ENCODE data around the gene SLC10A3.
"Not testable (repeated sequence)": the region's sequence is repeated elsewhere in the genome, so short reads cannot be mapped to it uniquely, and the experiment has no call there.

Gene SLC10A3

DNA sequence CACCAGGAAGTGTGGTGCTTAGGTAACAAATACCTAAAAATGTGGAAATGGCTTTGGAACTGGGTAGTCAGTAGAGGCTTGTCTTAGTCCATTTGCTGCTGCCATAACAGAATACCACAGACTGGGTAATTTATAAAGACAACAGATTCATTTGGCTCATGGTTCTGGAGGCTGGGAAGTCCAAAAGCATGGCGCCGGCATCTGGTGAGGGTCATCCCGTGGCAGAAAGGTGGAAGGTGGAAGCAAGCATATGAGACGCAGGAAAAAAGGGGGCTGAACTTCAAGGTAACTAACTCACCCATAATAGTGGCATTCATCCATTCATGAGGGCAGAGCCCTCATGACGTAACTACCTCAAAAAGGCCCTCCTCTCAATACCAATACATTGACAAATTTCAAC is 19.0 kb upstream of the SLC10A3 start:
- no peak for DNase-seq

DNA sequence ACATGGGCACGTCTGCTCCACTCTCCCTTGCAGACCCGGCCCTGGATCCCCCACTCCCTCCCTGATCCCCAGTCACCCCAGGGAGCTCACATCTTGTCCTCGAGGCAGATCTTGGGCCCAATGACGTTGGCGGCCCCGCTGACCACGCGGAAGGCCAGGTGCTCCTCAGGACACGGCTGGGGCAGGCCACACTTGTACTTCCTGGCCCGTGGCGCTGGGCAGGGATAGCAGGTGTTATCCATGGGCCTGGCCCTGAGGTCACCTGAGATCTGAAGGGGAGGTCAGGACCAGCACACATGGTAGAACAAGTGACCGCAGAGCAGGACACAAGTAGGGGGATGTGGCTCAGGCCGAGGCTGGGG is 17.9 kb upstream of the SLC10A3 start:
- DNase-seq: no peak

DNA sequence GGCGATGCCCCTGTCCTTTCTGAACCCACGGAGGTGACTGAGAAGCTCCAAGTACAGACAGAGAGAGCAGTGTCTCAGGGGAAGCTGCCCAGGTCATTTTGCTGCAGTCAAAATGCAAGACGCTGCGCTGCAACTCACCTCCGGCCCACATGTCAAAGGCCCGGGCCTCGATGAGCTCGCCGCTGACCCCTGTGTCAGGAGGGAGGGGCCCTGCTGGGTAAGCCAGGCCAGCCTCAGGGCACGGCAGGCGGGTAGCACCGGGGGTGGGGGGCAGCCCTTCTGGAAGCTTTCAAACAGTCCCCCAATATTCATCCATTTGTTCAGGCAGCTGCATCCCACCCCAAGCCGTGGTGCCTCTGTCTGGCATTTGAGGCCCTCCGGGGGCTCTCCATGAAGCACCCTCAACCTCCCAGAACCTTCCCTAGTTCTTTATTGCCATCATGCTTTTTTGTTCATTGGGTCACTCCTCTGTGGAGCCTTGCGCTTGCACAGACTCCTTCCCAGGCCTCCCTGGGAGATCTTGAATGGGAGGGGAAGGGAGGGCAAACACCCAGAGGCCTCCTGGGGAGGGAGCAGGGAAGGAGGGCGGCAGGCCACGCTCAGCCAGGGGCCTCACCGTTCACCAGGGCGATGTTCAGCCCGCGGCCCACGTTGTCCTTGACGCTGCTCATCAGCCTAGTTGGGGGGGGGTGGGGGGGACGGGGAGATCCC is 17.4 kb upstream of the SLC10A3 start:
- DNase-seq: no peak

DNA sequence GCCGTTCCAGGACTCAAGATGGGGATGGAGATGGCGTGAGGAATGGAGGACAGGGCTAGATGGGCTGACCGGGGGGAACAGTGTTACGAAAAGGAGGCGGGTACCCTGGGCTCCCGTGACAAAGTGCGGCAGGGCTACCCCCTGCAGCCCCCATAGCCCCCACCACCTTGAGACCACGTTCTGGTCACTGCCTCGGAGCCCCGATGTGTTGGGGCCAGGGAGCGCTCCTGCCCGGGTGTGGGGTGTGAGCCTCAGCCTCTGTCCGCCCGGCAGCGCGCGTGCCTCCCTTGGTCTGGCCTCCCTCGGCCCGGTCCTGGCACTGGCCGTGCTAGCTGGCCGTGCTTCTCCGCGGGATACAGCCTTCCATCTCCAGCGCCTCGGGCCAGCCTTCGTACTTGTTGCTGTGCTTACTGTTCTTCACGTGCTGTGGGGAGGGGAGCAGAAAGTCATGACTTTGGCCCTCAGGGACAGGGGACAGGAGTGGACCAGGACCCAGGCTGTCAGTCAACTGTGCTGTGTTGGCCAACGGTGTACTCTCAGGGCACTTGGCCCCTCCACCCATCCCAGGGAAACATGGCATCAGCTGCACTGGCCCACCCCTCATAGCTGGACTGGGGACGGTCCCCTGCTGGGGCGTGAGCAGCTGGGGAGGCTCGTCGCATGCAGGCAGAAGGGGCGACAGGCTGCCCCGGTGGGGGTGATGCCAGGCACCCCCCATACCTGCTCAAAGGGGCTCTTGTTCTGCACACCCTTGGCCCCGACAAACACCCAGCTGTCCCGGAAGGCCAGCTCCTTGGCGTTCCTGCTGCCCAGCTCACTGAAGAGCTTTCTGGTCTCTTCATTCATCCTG is 16.3 kb upstream of the SLC10A3 start:
- DNase-seq: no peak

DNA sequence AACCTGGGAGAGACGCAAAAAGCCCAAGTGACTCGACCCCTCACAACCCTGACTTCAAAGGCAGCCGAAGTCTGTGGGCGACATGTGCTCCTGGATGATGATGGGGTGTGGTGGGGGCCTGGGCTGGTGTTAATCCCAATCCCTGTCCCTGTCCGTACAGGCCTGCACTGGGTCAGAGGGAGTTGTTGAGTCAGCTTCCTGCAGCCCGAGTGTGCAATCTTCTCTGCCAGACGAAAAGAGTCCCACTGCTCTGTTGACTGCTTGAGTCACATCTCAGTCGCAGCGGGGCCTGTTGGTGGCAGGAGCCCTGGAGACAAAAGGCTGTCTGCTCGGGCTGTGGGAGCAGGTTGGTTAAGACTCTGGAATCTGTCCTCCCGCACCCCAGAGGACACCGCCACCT is 15.3 kb upstream of the SLC10A3 start:
- DNase-seq: no peak

DNA sequence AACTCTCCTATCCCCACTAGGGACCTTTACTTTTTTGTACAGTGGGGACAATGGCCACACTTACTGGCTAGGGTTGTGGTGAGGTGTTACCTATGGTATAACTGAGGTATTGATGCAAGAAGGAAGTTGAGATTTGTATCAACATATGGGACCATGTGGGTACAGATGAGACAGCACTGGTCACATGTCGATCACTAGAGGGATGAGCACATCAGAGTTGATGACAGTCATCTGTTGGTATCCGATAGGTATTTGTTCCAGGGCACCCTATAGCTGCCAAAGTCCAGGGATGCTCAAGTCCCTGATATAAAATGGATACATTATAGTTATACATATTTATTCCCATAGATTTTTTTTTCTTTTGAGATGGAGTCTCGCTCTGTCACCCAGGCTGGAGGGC is 12.6 kb upstream of the SLC10A3 start:
- DNase-seq: no peak

DNA sequence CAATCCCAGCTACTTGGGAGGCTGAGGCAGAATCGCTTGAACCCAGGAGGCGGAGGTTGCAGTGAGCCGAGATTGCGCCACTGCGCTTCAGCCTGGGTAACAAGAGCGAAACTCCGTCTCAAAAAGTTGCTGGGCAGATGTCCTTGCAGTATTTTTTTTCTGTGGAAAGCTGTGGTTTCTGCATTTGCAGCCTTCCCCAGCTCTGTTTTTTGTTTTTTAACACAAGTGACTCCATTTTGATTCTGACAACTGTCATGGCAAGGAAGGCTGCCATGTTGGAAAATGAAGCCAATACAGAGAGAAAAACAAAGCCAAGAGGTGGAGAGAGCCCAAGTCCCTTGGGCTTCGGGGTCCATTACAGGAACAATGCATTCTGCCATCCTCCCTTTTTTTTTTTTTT is 11.7 kb upstream of the SLC10A3 start:
- no peak for DNase-seq

DNA sequence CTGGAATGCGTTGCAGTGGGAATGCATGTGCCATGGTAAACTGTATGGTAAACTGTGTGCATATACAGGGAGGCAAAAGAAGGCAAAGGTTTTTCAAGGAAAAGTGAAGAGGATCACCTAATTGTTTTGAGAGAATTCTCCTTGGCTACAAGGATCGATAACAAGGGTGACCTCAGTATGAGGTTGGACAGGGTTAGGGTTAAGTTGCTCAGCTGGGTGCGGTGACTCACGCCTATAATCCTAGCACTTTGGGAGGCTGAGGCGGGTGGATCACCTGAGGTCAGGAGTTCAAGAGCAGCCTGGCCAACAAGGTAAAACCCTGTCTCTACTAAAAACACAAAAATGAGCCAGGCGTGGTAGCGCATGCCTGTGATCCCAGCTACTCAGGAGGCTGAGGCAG is 11.0 kb upstream of the SLC10A3 start:
- DNase-seq: not testable (repeated sequence)

DNA sequence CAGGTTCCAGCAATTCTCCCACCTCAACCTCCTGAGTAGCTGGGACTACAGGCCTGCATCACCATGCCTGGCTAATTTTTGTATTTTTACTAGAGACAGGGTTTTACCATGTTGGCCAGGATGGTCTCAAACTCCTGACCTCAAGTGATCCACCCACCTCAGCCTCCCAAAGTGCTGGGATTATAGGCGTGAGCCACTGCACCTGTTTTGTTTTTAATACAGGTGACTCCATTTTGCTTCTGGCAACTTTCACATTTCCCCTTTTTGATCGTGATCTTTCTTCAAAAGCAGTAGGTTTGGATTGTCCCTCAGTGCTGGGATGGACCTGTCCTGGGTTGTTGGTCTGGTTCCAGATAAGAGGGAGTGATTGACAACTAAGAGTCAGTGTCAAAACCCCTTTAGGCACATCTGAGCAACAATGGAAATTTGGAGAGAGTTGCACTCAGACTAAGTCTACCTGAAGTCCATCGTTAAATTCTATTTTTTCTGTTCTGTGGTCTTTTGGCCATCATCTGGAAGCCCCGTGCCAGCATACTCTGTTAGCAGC is 6.2 kb upstream of the SLC10A3 start:
- not testable (repeated sequence) for DNase-seq

DNA sequence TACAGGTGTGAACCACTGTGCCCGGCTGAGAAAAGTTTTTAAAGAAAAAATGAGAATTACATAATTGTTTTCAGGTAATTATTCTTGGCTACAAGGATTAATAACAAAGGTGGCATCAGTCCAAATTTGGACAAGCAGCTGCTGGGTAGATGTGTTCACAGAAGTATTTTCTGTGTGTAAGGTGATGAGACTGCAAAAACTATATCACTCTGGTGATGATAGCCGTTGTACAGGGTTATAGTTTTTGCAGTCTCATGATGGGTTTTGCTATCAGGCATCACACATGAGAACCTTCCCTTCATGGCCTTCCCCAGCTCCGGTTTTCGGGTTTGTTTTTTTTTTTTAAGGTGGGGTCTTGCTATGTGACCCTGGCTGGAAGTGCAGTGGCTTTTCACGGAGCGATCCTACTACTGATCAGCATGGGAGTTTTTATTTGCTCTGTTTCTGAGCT is 5.1 kb upstream of the SLC10A3 start:
- no peak for DNase-seq

DNA sequence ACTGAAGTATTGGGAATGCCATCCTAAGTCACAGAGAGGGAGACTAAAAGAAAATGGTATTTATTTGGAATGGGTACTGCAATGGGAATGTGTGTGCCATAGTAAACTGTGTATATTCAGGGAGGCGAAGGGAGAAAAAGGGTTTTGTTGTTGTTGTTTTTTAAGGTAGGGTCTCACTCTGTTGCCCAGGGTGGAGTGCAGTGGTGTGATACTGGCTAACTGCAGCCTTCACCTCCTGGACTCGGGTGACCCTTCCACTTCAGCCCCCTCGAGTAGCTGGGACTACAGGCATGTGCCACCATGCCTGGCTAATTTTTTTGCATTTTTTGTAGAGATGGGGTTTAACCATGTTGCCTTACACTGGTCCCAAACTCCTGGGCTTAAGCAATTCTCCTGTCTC is 4.3 kb upstream of the SLC10A3 start:
- no peak for DNase-seq

DNA sequence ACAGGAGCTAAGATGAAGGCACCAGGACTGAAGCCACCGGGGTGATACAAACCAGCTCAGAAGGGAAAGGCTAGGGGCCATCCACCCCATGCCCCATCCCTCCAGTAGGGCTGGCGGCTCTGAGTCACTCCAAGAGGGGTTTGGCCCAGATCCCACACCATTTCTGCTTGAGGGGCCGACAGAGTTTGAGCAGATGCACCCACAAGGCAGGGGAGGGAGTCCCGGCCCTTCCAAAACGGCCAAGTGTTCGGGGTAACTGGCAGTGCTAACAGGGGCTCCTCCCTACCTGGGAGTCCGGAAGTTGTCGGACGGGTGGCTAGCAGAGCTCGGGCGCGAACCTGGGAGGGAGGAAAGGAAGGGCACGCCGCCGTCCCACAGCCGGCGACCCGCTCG is 412 bp downstream of the SLC10A3 start:
- no peak for DNase-seq

DNA sequence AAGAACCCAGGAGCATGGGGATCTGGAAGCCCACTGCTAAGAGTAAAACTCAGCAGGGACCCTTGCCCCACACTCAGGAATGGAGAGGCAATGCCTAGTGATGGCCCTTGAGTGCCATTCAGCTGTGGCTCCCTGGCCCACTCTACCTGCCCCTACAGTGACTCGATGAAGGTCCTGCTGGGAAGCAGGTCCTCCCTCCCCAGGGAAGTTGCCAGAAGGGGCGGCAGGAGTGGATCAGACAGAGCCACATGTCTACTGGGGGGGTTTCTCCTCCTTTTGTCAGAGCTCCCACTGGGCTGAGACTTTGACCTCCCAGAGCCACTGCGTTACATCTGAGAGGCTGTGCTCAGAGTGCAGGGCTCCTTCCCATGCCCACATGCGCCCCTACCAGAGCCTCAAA is 1.2 kb downstream of the SLC10A3 start:
- no peak for DNase-seq

DNA sequence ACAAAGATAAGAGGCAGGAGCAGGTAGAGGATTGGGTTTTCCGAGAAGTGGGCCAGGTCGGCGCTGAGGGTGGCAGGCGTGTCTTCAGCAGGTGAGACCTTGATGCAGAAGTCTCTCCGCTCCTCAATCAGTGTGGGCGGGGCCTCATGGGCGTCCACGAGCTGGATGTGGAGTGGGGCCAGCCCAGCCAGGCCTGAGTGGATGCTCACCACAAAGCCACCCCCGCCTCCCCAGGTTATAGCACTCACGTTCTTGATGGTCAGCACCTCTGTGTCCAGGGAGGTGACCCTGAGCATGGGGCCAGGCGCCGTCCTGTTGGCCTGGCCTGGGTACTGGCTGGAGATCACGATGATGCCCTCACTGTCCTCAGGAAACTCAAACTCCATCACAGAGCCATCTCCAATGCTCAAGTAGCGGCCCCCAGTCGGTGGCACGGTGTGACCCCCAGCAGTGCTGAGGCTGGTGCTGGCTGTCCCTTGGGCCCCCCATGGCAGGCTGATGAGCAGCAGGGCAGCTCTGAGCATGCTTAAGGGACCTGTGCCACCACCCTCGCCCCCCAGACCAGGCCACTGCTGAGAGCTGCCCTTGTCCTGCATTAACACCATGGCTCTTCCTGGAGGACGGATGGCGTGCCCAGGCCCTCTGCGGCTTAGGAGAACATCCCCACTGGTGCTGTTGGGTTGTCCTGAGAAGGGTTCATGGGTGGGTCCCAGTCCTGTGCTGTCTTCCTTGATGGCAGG is 1.9 kb downstream of the SLC10A3 start:
- DNase-seq: no peak

DNA sequence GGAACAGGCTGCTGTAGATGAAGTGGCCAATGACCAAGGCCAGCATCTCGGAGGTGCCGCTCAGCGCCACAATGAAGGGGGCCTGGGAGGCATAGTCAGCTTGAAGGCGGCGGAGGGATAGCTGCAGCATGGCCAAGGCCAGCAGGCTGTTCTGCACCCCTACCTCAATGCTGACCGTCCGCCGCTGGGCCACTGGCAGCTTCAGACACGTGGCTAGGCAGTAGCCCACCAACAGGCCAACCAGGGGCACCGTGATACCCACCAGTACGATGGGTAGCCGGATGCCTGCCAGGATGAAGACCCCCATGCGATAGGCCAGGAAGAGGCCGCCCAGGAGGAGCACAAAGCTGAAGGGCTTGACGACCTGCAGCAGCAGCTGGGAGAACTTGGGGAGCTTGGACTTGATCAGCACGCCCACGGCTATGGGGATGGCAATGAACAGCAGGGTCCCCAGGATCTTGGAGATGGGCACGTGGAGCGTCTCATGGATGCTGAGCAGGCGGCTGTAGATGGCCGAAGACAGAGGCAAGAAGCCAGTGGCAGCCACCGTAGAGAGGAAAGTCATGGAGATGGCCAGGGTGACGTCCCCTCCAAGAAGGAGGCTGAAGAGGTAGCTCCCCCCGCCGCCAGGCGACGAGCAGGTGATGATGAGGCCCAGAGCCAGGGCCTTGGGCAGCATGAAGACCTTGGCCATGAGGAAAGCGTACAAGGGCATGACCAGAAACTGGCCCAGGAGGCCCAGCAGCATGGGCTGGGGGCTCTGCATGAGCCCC is 2.7 kb downstream of the SLC10A3 start:
- no peak for DNase-seq

DNA sequence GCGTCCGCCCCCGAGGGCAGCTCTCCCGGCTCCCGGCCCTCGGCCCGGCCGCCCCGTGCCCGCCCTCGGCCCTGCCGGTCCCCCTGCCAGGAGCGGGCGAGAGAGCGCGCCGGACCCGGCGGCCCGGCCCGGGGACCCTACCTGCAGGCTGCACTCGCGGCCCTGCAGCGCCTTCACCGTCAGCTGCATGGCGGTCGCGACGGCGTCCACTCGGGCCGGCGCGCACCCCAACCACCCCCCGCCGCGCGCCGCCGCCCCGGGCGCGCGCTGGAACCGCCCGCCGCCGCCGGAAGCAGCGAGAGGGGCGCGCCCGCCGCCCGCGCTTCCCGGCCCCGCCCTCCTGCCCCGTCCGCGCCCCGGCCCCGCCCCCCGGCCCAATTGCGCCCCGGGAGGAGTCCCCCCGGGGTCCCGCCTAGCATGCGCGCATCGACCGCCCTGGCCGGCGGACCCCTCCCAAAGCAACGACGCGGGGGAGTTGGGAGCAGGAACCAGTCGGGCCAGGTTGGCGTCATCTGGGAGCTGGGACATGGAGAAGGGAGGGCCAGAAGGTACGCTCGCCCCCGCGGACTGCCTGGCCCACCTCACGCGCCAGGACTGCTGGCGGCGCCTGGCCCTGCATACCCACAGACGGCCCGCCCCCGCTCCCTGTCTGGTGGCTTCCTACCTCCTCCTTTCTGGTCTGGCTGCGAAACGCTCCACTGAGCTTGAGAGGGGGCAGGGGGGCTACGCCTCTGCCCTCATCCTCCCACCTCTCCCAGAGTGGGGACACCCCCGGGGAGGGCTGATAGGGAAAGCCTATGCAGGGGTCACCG is 3.8 kb downstream of the SLC10A3 start, which contains the start of gene UBL4A:
Gene UBL4A, minus strand, starts transcription at position 220 of the 812 bp plus-strand sequence. Its CDS starts 31 bp downstream, at position 189.
- peak in 1 of 2 experiments; percentile 24 for DNase-seq

DNA sequence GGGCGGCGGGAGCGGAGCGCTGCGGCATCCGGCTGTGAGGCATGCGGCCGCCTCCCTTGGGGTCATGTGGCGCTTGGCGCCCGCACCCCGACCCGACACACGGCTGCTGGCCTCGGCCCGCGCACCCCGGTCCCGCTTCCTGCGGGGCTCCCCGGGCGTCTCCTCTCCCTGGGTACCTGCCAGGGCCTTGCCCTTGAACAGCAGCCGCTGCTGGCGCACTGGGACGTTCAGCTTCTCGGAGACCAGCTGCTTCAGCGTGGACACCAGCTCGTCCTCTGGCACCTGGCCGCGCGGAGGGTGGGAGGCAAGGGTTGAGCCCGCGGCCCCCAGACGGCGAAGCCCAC is 4.4 kb downstream of the SLC10A3 start:
- DNase-seq: no peak

DNA sequence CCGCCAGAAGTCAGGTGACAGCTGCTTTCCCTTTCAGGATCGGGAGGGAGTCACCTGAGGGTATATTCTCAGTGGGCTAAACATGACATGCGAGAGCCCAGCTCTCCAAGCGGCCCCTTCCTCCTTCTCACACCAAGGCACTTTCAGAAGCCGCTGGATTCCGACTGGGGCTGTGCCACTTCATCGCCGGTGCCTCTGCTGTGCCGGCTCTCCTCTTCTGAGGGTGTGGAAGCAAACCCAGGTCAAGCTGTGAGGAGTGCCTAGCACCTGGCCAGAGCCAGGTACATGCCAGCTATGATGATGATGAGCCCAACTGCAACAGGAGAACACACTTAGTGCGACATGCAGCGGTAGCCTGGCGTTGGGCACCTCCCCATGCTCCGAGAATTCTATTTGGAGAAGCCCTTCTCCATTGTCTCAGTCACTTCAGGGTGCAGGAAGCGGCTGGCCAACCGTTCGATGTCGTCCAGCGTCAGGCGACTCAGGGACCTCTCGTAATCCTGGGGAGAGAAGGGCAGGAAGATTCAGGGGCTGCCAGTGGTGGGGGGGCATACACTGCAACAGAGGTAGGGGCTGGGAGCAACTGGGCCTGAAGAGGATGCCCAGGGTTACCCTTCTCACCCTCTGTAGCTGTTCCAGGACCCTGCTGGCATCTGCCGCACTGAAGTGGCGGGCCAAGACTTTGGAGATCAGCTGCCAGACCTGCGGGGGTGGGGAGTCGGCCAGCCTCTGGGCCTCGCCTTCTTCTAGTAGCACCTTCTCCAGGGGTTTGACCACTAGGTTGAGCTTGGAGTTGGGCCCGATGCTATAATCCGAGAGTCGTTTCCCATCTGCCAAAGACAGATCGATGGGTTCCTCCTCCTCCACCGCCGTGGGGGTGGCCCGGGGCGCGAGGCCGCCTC is 5.0 kb downstream of the SLC10A3 start:
- DNase-seq: peak in 1 of 2 experiments; percentile 13

DNA sequence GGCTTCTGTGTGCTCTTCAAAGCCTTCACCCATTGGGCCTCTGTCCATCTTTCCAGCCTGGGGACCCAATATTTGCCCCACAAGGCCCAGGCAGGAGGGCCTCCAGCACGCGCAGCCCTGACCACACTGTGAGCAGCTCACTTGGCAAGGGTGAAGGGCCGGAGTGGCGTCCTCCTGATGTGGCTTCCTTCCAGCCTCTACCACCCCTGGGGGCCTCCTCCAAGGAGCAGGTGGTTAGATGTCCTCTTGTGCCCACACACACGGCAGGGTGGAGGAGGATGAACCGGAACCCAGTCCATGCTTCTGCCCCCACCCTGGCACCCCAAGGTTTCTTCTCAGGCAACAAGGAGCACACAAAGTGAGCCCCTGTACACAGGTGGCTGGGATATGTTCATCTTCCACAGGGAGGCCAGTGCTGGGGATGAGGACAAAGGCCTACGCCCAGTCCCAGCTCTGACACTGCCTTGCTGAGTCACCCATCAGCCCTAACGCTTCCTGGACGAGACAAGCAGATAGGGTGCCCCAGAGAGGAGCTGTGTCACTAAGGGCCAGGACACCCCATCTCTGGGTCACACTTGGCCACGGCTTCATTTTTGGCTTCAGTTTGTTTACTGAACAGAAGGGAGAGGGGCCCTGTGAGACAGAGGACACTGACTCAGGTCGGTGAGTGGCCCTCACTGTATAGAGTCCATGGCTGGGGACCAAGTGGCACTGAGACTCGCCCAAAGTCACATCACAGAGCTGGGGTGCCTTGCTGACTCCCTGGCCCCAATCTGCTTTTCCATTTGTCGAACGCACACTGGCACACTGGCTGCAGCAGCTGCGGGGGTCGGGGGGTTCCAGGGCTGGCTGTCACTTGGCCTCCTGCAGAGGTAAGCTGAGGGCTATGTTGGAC is 5.9 kb downstream of the SLC10A3 start:
- no peak for DNase-seq
